ENCODE results near the gene GRIK3.

The GRIK3 gene

DNA sequence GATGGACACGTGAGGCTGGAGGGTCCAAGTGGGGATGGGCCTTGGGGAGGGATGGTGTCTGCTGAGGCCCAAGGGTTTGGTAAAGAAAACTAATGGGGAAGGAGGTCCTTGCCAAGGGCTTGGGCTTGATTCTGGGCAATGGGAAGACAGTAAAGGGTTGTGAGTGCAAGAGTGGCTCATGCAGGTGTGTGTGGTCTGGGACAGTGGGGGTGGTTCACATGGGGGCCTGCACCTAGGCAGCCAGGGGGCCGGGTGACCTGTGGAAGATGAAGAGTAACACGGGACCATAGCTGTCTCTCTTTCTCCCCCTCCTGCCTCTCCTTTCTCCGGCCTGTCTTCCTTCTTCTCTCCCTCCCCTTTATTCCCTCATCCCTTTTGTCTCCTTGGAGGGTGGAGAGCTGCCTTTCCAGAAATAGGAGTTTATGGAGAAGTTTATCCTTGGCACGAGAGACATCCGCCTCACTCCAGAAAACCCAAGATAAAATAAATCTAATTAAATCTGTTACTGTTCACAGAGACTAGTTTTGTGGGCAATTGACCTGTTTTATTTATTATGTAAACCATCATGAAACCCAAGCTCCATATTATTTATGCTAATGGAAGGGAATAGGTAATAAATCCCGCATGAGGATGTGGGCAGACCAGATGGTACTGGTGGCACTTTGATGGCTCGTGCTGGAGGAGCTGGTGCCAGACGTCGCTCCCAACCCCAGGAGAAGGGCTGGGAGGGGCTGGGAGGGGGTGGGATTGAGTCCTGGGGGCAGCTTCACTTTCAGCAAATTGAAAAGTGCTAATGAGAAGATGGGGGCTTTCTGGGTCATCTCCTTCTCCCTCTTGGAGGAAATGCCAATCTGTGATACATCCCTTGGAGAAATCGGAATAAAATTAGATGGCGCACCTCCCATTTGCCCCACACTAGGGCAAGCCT is 278.7 kb downstream of the GRIK3 start:
- H3K27ac ChIP-seq (ENCODE audit: low read depth, low read length) = no peak overlapping the region
- no peak overlapping the region for H3K9ac ChIP-seq (ENCODE audit: low read depth, low read length)
- H3K9me3 ChIP-seq (ENCODE audit: insufficient read depth, low read depth, low read length) = peaks cover 6% of the 10 kb centered on the region
- peaks cover 6% of the 10 kb centered on the region; the same call in 1 of the 2 replicates for H3K4me1 ChIP-seq (ENCODE audit: insufficient read depth, low read length)
- 93% methylated on average over 8 of the region's 12 CpGs for WGBS
- no peak overlapping the region for H3K4me3 ChIP-seq (ENCODE audit: low read length)
- H3K36me3 ChIP-seq (ENCODE audit: insufficient read depth, low read length) = no peaks in the 10 kb centered on the region
- no peaks in the 10 kb centered on the region for H3K27me3 ChIP-seq (ENCODE audit: insufficient read depth, low read length)

DNA sequence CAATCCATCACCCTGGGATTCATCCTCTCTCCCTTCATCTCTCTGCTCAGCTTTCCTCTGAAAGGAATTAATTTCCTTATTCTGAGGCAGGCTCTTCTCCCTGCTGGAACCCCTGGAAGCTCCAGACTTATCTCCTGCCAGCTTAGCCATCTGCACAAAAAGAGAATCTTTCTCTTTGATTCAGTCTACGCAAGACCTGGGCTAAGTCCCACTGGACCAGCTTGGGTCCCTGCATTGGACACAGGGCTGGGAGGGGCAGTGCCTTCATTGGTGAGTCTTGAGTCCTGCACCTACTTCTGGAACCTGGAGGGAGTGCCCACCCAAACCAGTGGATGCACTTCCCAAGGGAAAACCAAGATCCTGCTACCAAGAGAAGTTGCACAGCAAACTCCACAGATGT is 279.9 kb downstream of the GRIK3 start:
- Histone ChIP-seq H3K9me3 (ENCODE audit: insufficient read depth, low read depth, low read length) (peaks cover 1% of the 10 kb centered on the region; the same call in 1 of the 2 replicates), H3K4me3 (ENCODE audit: low read length) (no peak overlapping the region), H3K4me1 (ENCODE audit: insufficient read depth, low read length) (peaks cover 6% of the 10 kb centered on the region; the same call in 1 of the 2 replicates), H3K27ac (ENCODE audit: low read depth, low read length) (no peak overlapping the region), H3K9ac (ENCODE audit: low read depth, low read length) (no peak overlapping the region), H3K27me3 (ENCODE audit: insufficient read depth, low read length) (no peaks in the 10 kb centered on the region), H3K36me3 (ENCODE audit: insufficient read depth, low read length) (no peaks in the 10 kb centered on the region)
- 93% methylated on average over 1 of the region's 1 CpG for whole genome bisulfite sequencing

DNA sequence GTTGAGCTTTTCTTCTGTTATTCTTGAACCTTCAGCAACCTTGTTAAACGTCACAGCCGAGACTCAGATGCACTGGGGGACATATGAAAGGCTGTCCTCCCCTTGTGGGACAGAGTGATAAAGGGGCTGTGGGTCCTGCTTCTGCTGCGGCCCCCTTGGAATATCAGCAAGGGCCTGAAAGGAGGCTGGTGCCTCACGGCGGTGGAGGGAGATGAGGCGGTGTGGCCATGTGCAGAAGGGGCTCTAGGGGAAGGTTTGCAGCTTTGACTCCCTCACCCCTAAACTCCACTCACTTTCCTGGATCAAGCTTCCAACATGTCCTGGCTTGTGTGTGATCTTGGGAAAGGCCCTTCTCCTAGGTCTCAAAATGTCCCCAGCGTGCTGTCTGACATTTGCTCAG is 280.9 kb downstream of the GRIK3 start:
- H3K9ac ChIP-seq (ENCODE audit: low read depth, low read length) = no peak overlapping the region
- no peak overlapping the region for H3K27ac ChIP-seq (ENCODE audit: low read depth, low read length)
- H3K4me3 ChIP-seq (ENCODE audit: low read length) = no peak overlapping the region
- 87% methylated on average over 7 of the region's 7 CpGs for WGBS
- H3K4me1 ChIP-seq (ENCODE audit: insufficient read depth, low read length) = peaks cover 6% of the 10 kb centered on the region; the same call in 1 of the 2 replicates
- H3K36me3 ChIP-seq (ENCODE audit: insufficient read depth, low read length) = no peaks in the 10 kb centered on the region
- H3K9me3 ChIP-seq (ENCODE audit: insufficient read depth, low read depth, low read length) = no peaks in the 10 kb centered on the region
- no peaks in the 10 kb centered on the region for H3K27me3 ChIP-seq (ENCODE audit: insufficient read depth, low read length)

- Histone ChIP-seq H3K4me3 (ENCODE audit: low read length) (no peak overlapping the region), H3K27me3 (ENCODE audit: insufficient read depth, low read length) (no peaks in the 10 kb centered on the region), H3K9me3 (ENCODE audit: insufficient read depth, low read depth, low read length) (no peaks in the 10 kb centered on the region), H3K4me1 (ENCODE audit: insufficient read depth, low read length) (peaks cover 6% of the 10 kb centered on the region; the same call in 1 of the 2 replicates), H3K9ac (ENCODE audit: low read depth, low read length) (no peak overlapping the region), H3K27ac (ENCODE audit: low read depth, low read length) (no peak overlapping the region), H3K36me3 (ENCODE audit: insufficient read depth, low read length) (no peaks in the 10 kb centered on the region)
- WGBS = 65% methylated on average over 6 of the region's 6 CpGs
Observed at GRCh38 chr1:36752891-36753361, 281.4 kb downstream of the GRIK3 start.

GRCh38 chr1:36752431-36752830 is 281.9 kb downstream of the GRIK3 start:
- WGBS = 88% methylated on average over 2 of the region's 2 CpGs
- Histone ChIP-seq H3K27me3 (ENCODE audit: insufficient read depth, low read length) (no peaks in the 10 kb centered on the region), H3K9ac (ENCODE audit: low read depth, low read length) (no peak overlapping the region), H3K36me3 (ENCODE audit: insufficient read depth, low read length) (no peaks in the 10 kb centered on the region), H3K9me3 (ENCODE audit: insufficient read depth, low read depth, low read length) (no peaks in the 10 kb centered on the region), H3K27ac (ENCODE audit: low read depth, low read length) (no peak overlapping the region), H3K4me3 (ENCODE audit: low read length) (no peak overlapping the region), H3K4me1 (ENCODE audit: insufficient read depth, low read length) (peaks cover 6% of the 10 kb centered on the region; the same call in 1 of the 2 replicates)

DNA sequence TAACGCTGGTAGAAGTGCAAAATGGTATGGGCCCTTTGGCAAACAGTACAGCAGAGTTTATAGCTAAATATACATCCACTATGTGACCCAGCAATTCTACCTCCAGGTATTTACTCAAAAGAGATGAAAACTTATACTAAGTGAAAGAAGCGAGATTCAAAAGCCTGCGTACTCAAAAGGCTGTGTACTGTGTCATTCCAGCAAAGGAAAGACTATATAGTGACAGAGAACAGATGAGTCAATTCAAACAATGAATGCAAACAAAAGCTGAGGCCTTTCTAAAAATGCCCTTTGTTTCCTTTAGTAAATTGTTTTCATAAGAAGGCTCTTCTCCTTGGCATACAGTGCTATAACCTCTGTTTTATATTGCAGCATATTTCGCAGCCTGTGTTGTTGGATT is 282.8 kb downstream of the GRIK3 start:
- no peaks in the 10 kb centered on the region for H3K36me3 ChIP-seq (ENCODE audit: insufficient read depth, low read length)
- H3K9me3 ChIP-seq (ENCODE audit: insufficient read depth, low read depth, low read length) = no peaks in the 10 kb centered on the region
- H3K9ac ChIP-seq (ENCODE audit: low read depth, low read length) = no peak overlapping the region
- no peaks in the 10 kb centered on the region for H3K27me3 ChIP-seq (ENCODE audit: insufficient read depth, low read length)
- no peak overlapping the region for H3K4me3 ChIP-seq (ENCODE audit: low read length)
- H3K4me1 ChIP-seq (ENCODE audit: insufficient read depth, low read length) = peaks cover 5% of the 10 kb centered on the region; the same call in 1 of the 2 replicates
- H3K27ac ChIP-seq (ENCODE audit: low read depth, low read length) = no peak overlapping the region
- 92% methylated on average over 4 of the region's 4 CpGs for WGBS

GRCh38 chr1:36748466-36748865 is 285.8 kb downstream of the GRIK3 start:
- Histone ChIP-seq H3K9ac (ENCODE audit: low read depth, low read length) (no peak overlapping the region), H3K27me3 (ENCODE audit: insufficient read depth, low read length) (no peaks in the 10 kb centered on the region), H3K4me1 (ENCODE audit: insufficient read depth, low read length) (peaks cover 4% of the 10 kb centered on the region; the same call in 1 of the 2 replicates), H3K9me3 (ENCODE audit: insufficient read depth, low read depth, low read length) (no peaks in the 10 kb centered on the region), H3K36me3 (ENCODE audit: insufficient read depth, low read length) (no peaks in the 10 kb centered on the region), H3K27ac (ENCODE audit: low read depth, low read length) (no peak overlapping the region), H3K4me3 (ENCODE audit: low read length) (no peak overlapping the region)
- WGBS = 94% methylated on average over 7 of the region's 7 CpGs
